LHCN-M2 (cell line): Measurements from ENCODE around the gene DNAH17. TPM values are rescaled to one million over a fixed set of nuclear protein-coding genes. Genes with fewer than 3 reads are reported as not detected.
A peak's percentile ranks its signal among the peaks of the same experiment; 100 is the strongest.

Experiments used
- DNase-seq: peaks from one replicate; pipeline ENCODE4 v3.0.0-alpha.2; 2012; ENCODE audit warnings: low read depth
- total RNA-seq: library from RNA; depleted of rRNA; stranded (reverse); fragments of >200 nt; gene quantifications from 2 replicates; pipeline ENCODE4 v1.2.3, GENCODE V29; 2014

DNAH17 gene
- total RNA-seq, 1 experiment from 2014 or later: not detected

- DNase-seq: peak; percentile 78
Observed at GRCh38 chr17:78415821-78416711, 161.1 kb downstream of the DNAH17 start.

GRCh38 chr17:78414178-78415162 is 162.7 kb downstream of the DNAH17 start:
- no peak for DNase-seq

DNA sequence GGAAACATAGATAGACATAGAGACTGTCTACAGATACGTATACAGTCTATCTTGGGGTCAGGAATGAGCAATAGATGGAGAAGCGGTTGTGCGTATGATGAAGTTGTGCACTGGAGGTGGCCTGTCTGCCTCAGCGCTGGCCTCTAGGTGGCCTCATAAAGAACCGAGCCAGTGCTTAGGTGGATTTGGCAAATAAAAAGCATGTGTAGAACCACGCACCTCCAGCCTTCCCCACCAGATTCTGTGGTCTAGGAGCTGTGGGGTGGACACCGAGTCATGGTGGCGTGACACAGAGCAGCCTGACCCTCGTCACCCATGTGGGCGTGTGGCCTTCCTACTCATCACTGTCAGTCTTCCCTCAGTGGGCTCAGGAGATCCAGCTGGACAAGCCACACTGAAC is 164.8 kb downstream of the DNAH17 start:
- no peak for DNase-seq

- no peak for DNase-seq
Observed at GRCh38 chr17:78411241-78411857, 165.8 kb downstream of the DNAH17 start.

DNA sequence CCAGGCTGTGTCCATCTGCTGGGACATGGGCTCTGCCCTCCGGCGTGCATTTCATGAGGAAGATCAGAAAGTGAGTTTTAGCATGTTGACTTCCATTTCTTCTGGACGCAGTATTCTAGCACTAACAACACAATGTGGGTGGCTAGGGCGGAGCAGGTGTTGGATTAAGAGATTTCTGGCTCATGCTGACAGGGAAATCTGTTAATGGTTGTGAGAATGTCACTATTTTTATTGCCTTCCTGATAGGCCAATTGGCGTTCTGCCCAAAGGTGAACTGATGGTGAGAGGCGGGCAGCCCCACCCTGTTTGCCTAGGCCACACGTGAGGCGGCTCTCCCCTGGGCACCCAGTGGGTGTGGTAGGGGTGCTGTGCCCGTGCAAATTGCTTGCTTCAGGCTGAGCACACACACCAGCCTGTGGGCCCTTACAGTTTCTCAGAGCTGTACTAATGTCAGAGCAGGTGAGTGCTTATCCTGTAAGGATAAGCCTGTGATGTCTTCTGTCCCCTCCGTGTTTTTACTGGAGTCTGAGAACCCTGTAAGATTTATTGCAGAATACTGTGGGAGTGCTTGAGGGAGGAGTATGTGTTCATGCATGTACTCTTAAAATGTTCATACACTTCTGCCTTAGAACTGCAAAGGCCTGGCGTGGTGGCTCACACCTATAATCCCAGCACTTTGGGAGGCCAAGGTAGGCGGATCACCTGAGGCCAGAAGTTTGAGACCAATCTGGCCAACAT is 167.8 kb downstream of the DNAH17 start:
- no peak for DNase-seq

DNA sequence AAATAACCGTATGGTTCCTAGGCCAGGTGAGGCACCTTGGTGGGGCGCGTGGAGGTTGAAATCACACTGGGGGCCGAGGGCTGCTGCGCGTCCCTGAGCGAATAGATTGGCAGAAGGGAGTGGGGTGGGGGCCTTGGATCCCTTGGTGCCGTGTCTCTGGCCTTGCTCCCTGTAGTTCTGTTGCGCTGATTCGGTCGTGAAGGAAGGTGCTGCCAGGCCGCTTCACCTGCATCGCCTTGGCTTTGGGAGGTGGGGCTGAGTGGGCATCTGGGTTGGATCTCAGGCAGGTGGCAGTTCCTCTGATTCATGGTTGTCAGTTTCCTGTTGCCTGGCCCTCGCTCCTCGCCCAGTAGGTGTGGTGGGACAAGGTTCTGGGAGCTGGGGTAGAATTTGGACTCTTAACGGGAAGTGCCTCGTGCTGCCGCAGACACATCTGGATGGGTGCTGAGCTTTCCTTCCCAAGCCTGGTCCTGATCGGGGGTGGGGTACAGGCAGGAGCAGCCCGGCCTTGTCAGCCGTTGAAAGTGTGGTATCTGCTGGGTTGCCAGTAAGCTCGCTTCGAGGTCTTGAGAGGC is 168.6 kb downstream of the DNAH17 start:
- no peak for DNase-seq

DNA sequence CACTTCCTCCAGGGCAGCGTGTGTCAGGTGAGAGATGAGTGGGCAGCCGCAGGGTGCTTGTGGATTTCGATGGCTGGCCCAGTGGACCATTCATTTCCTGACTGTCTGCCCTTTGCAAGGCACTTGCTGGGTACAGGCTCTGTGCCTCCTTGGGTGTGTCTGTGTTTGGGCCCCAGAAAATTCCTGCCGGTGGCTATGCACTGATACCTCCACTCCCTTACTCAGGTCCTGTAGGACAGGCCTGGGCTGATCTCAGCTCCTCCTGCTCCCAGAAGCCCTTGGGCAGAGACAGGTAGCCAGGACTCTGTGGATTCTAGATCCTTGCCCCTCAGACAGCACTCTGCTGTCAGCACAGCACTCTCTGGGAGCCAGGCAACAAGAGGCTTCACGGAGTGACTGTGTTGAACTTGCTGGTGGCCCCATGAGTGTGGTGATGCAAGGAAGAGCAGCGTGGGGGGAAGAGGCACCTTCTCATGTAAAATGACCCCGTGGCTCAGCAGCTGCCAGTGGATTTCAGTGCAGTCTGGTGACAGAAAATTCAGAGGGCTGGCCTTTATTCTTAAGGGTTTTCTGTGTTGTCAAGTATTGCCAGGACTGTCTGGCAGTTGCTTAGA is 169.7 kb downstream of the DNAH17 start:
- peak; percentile 86 for DNase-seq

- no peak for DNase-seq
Observed at GRCh38 chr17:78406920-78407319, 170.3 kb downstream of the DNAH17 start.

DNA sequence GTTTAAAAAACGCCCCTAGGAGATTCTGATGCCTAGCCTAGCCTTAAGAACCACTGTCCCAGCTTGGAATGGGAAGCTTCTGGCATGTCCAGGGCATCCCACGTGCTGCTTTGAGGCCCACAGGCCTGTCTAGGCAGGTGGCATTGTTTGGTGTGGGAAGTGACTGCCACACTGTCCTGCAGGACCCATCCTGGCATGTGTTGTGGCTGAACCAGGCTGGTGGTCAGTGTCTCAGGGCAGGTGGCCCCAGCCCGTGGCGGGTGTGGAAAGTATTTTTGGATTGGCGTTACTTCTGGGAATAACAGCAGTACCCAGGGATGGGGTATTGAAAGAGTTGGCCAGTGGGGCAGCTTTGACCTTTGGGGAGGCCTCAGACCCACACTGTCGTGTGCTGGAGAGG is 170.8 kb downstream of the DNAH17 start:
- no peak for DNase-seq

- DNase-seq: no peak
Observed at GRCh38 chr17:78403822-78404221, 173.4 kb downstream of the DNAH17 start.

DNA sequence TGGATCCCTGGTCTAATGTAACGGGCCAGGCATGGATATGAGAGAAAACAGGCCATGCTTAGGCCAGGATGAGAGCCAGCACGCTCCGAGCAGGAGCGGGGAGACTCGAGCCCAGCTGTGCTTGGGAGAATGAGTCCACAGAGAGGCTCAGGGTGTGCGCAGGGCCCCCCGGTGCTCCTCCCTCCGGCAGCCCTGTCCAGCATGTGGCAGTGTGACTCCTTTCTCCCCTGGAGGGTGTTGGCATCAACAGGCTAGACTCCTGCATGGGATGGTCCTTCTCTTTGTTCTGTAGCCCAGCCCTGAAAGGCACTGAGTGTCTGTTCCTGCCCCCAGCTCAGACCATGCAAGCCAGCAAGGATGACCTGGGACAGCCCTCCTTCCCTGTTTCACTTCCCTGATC is 175.3 kb downstream of the DNAH17 start:
- DNase-seq: no peak

- DNase-seq: peak; percentile 80
Observed at GRCh38 chr17:78401246-78401645, 175.9 kb downstream of the DNAH17 start.

GRCh38 chr17:78400581-78401240 is 176.5 kb downstream of the DNAH17 start:
- DNase-seq: no peak

GRCh38 chr17:78399693-78400144 is 177.5 kb downstream of the DNAH17 start:
- no peak for DNase-seq

DNA sequence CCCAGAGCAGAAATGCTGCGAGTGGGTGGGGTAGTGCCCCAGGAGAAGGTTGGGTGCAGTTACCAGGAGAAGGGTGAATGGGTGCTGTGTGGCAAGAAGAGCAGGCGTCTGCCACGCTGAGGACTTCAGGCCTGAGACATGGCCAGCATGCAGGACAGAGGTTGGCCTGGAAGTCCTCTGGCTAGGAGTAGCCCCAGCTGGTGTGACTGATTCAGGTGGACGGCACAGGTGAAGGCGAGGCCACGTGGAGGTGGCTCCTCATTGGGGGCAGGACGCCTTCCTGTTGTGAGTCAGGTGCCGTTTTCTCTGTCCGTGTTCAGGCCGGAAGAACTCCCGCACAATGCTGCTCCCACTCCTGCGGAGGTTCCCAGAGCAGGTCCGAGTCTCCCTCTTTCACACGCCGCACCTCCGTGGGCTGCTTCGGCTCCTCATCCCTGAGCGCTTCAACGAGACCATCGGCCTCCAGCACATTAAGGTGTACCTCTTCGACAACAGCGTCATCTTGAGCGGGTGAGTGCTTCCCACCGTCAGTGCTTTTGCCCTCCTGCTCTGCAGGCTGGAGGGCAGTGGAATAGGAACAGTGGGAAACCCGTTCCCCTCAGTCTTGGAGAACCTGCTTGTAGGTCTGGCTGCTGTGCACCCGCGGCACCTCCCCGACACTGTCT is 178.0 kb downstream of the DNAH17 start:
- no peak for DNase-seq

- DNase-seq: no peak
Observed at GRCh38 chr17:78398390-78398789, 178.8 kb downstream of the DNAH17 start.

GRCh38 chr17:78397681-78398101 is 179.5 kb downstream of the DNAH17 start:
- DNase-seq: peak; percentile 89

GRCh38 chr17:78396441-78397337 is 180.5 kb downstream of the DNAH17 start:
- DNase-seq: peak; percentile 33
